GM23338 (cell line): ENCODE results near the gene MCUB. TPM values are rescaled to one million over a fixed set of nuclear protein-coding genes. Genes with fewer than 3 reads are reported as not detected.

Experiments
- ATAC-seq: fragments of 200-7000 bp; cut with Tn5 transposase; 3 replicates; pipeline ENCODE4 v1.9.1; 2020
- DNase-seq: peaks from one replicate; pipeline ENCODE4 v3.0.0-alpha.2; 2015; ENCODE audit warnings: low spot score
- H2AFZ ChIP-seq: fragments of 200-600 bp; sonication (generic); 2 replicates; pipeline ENCODE4 v1.8.0; 2016; ENCODE audit warnings: antibody characterized with exemption, mild to moderate bottlenecking, moderate library complexity
- H3F3A ChIP-seq: fragments of 200-600 bp; sonication (generic); replicated peaks from 2 replicates; pipeline ENCODE4 v1.8.0; 2017; ENCODE audit warnings: antibody characterized with exemption, mixed run types, low read depth
- H3K27ac ChIP-seq: fragments of 200-600 bp; sonication (generic); 2 replicates; pipeline ENCODE4 v1.6.1; 2016; ENCODE audit warnings: low read depth
- H3K27me3 ChIP-seq: fragments of 200-600 bp; sonication (generic); 2 replicates; pipeline ENCODE4 v1.8.0; 2016; ENCODE audit warnings: mild to moderate bottlenecking, mixed run types, moderate library complexity; ENCODE audit not compliant: insufficient read depth
- H3K36me3 ChIP-seq: fragments of 200-600 bp; sonication (generic); 2 replicates; pipeline ENCODE4 v1.8.0; 2016; ENCODE audit warnings: mild to moderate bottlenecking; ENCODE audit not compliant: insufficient read depth
- H3K4me1 ChIP-seq: fragments of 200-600 bp; sonication (generic); 2 replicates; pipeline ENCODE4 v1.8.0; 2016; ENCODE audit warnings: mild to moderate bottlenecking, moderate library complexity; ENCODE audit not compliant: insufficient read depth
- H3K4me2 ChIP-seq: fragments of 200-600 bp; sonication (generic); 2 replicates; pipeline ENCODE4 v1.7.1; 2017; ENCODE audit warnings: mixed run types
- H3K4me3 ChIP-seq: fragments of 200-600 bp; sonication (generic); 2 replicates; pipeline ENCODE4 v1.6.1; 2016; ENCODE audit warnings: mixed run types
- H3K79me2 ChIP-seq: fragments of 200-600 bp; sonication (generic); replicated peaks from 2 replicates; pipeline ENCODE4 v1.8.0; 2017; ENCODE audit warnings: mild to moderate bottlenecking; ENCODE audit not compliant: insufficient read depth
- H3K9me2 ChIP-seq: fragments of 200-600 bp; sonication (generic); 2 replicates; pipeline ENCODE4 v1.8.0; 2017; ENCODE audit not compliant: insufficient read depth
- H4K20me1 ChIP-seq: fragments of 200-600 bp; sonication (generic); replicated peaks from 2 replicates; pipeline ENCODE4 v1.8.0; 2017; ENCODE audit warnings: mild to moderate bottlenecking; ENCODE audit not compliant: insufficient read depth
- H3K27ac Mint-ChIP-seq: 2 replicates; pipeline ENCODE4 v1.8.0; 2020; ENCODE audit warnings: inconsistent platforms, mild to moderate bottlenecking, moderate library complexity, mixed read lengths
- H3K27me3 Mint-ChIP-seq: 3 replicates; pipeline ENCODE4 v1.8.0; 2022; ENCODE audit warnings: low read depth, mild to moderate bottlenecking, moderate library complexity, mixed read lengths, inconsistent platforms; ENCODE audit not compliant: insufficient read depth, poor library complexity
- H3K36me3 Mint-ChIP-seq: 3 replicates; pipeline ENCODE4 v1.8.0; 2021; ENCODE audit warnings: low read depth, mild to moderate bottlenecking, inconsistent platforms, moderate library complexity, mixed read lengths
- H3K4me1 Mint-ChIP-seq: 3 replicates; pipeline ENCODE4 v1.8.0; 2020; ENCODE audit warnings: mild to moderate bottlenecking, inconsistent platforms, mixed read lengths
- H3K4me3 Mint-ChIP-seq: 3 replicates; pipeline ENCODE4 v1.8.0; 2021; ENCODE audit warnings: moderate library complexity, mild to moderate bottlenecking, inconsistent platforms, mixed read lengths
- H3K9me3 Mint-ChIP-seq: 3 replicates; pipeline ENCODE4 v1.8.0; 2020; ENCODE audit warnings: moderate library complexity, mild to moderate bottlenecking, inconsistent platforms, mixed read lengths
- CREB1 ChIP-seq: fragments of 250-450 bp; sonication (Bioruptor Pico); IDR thresholded peaks from 2 replicates; pipeline ENCODE4 v1.5.0; 2020; ENCODE audit warnings: low read depth, mild to moderate bottlenecking, moderate library complexity
- CTCF ChIP-seq, 2 experiments: fragments of 200-600 bp in 1 of 2; sonication (generic) in 1 of 2; conservative IDR thresholded peaks; 2 replicates each; pipeline versions ENCODE4 v1.5.1 to v1.6.1; 2016 to 2017; ENCODE audit warnings: antibody characterized with exemption in 2 of 2, low read depth in 2 of 2, mild to moderate bottlenecking in 2 of 2, moderate library complexity in 1 of 2
- EZH2 ChIP-seq: fragments of 200-600 bp; sonication (generic); IDR thresholded peaks from one replicate; pipeline ENCODE4 v1.8.0; 2017; ENCODE audit warnings: antibody characterized with exemption, mild to moderate bottlenecking, low read depth; ENCODE audit not compliant: unreplicated experiment
- EZH2phosphoT487 ChIP-seq: fragments of 200-600 bp; sonication (generic); IDR thresholded peaks from one replicate; pipeline ENCODE4 v1.8.1; 2018; ENCODE audit warnings: antibody characterized with exemption; ENCODE audit not compliant: unreplicated experiment
- JUNB ChIP-seq: IDR thresholded peaks from one replicate; pipeline ENCODE4 v1.6.1; 2016; ENCODE audit warnings: antibody characterized with exemption; ENCODE audit not compliant: unreplicated experiment
- POLR2AphosphoS5 ChIP-seq: IDR thresholded peaks from 2 replicates; pipeline ENCODE4 v1.6.1; 2016; ENCODE audit warnings: antibody characterized with exemption, low read depth
- STAT1 ChIP-seq: IDR thresholded peaks from one replicate; pipeline ENCODE4 v1.6.1; 2016; ENCODE audit warnings: antibody characterized with exemption; ENCODE audit not compliant: unreplicated experiment
- ZNF114 ChIP-seq: fragments of 250-450 bp; sonication (Bioruptor Pico); IDR thresholded peaks from 2 replicates; pipeline ENCODE4 v1.5.0; 2020; ENCODE audit warnings: mild to moderate bottlenecking, moderate library complexity
- ZNF331 ChIP-seq: fragments of 250-450 bp; sonication (Bioruptor Pico); IDR thresholded peaks from 2 replicates; pipeline ENCODE4 v1.5.0; 2020; ENCODE audit warnings: low read depth, mild to moderate bottlenecking, moderate library complexity
- ZNF462 ChIP-seq: fragments of 250-450 bp; sonication (Bioruptor Pico); IDR thresholded peaks from 2 replicates; pipeline ENCODE4 v1.5.0; 2020; ENCODE audit warnings: mild to moderate bottlenecking, moderate library complexity
- polyA plus RNA-seq: library from polyadenylated mRNA; unstranded; fragments of >200 nt; fragmentation: Nextera tagmentation; extraction: Ambion mirVana; gene quantifications from 2 replicates; pipeline ENCODE4 v1.2.1, GENCODE V29; 2016
- total RNA-seq: library from RNA; depleted of rRNA; stranded (reverse); fragments of >200 nt; shearing (Covaris generic); gene quantifications from 2 replicates; pipeline ENCODE4 v1.2.3, GENCODE V29; 2014
- TF ChIP-seq, protein P1 (sequence below): IDR thresholded peaks from one replicate; pipeline ENCODE4 v1.6.1; 2018; ENCODE audit warnings: antibody characterized with exemption; ENCODE audit not compliant: unreplicated experiment

The MCUB gene
- total and polyA plus RNA-seq, 2 experiments from 2014 or later, result 21.7 to 97.9 TPM

DNA sequence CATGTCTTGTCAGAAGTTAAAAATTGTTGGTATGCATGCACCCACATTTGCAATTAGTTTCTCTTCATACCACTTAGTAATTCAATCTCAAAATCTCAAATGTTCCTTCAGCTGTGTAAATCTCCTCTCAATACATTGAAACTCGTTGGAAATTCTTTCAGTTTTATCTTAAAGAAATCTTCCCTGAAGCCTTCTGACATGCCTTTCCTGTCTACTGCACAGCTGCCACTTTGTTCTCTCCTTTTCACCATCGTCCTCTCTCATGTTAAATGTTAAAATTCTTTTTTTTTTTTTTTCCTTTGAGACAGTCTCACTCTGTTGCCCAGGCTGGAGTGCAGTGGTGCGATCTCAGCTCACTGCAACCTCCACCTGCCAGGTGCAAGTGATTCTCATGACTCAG, 30.9 kb downstream of the MCUB start (continued):
- no peak for TF ChIP-seq ZNF462 (CRISPR knock-in tag)
- TF ChIP-seq ZNF114 (CRISPR knock-in tag), result no peak
- no peak for TF ChIP-seq JUNB
- TF ChIP-seq CTCF (conservative IDR thresholded peaks at IDR 0.05; ENCODE audit: low read depth in 2 of 2), result no peak
- no peak for TF ChIP-seq POLR2AphosphoS5
- TF ChIP-seq STAT1, result no peak
- TF ChIP-seq ZNF331, result no peak

- H3K9me2 ChIP-seq, result no peaks in the 10 kb centered on the region
- Mint-ChIP-seq H3K36me3 (peaks cover under 1% of the 10 kb centered on the region; the same call in 2 of the 3 replicates), H3K27me3 (peaks cover 4% of the 10 kb centered on the region), H3K4me3 (no peak overlapping the region), H3K27ac (no peak overlapping the region), H3K9me3 (peaks cover 1% of the 10 kb centered on the region), H3K4me1 (peaks cover 8% of the 10 kb centered on the region)
- H3K4me3 ChIP-seq, result no peak overlapping the region
- H2AFZ ChIP-seq, result no peak overlapping the region
- 0 out of 2 replicates have a peak, but pooled peaks cover 4% of the 10 kb centered on the region for H3K79me2 ChIP-seq
- no peak overlapping the region for H3K27ac ChIP-seq
- no peaks in the 10 kb centered on the region; the same call in 1 of the 2 replicates for H4K20me1 ChIP-seq
- no peak for DNase-seq
- H3K4me1 ChIP-seq, result peaks cover 10% of the 10 kb centered on the region
- no peaks in the 10 kb centered on the region for H3F3A ChIP-seq
- no peak overlapping the region for H3K4me2 ChIP-seq
- no peaks in the 10 kb centered on the region for H3K36me3 ChIP-seq
- no peaks in the 10 kb centered on the region for H3K27me3 ChIP-seq
- no peak for ATAC-seq
- no peak for TF ChIP-seq EZH2phosphoT487
- TF ChIP-seq STAT1, result no peak
- no peak for TF ChIP-seq EZH2
- no peak for TF ChIP-seq ZNF331
- TF ChIP-seq CREB1 (CRISPR knock-in tag), result no peak
- TF ChIP-seq, protein P1, sequence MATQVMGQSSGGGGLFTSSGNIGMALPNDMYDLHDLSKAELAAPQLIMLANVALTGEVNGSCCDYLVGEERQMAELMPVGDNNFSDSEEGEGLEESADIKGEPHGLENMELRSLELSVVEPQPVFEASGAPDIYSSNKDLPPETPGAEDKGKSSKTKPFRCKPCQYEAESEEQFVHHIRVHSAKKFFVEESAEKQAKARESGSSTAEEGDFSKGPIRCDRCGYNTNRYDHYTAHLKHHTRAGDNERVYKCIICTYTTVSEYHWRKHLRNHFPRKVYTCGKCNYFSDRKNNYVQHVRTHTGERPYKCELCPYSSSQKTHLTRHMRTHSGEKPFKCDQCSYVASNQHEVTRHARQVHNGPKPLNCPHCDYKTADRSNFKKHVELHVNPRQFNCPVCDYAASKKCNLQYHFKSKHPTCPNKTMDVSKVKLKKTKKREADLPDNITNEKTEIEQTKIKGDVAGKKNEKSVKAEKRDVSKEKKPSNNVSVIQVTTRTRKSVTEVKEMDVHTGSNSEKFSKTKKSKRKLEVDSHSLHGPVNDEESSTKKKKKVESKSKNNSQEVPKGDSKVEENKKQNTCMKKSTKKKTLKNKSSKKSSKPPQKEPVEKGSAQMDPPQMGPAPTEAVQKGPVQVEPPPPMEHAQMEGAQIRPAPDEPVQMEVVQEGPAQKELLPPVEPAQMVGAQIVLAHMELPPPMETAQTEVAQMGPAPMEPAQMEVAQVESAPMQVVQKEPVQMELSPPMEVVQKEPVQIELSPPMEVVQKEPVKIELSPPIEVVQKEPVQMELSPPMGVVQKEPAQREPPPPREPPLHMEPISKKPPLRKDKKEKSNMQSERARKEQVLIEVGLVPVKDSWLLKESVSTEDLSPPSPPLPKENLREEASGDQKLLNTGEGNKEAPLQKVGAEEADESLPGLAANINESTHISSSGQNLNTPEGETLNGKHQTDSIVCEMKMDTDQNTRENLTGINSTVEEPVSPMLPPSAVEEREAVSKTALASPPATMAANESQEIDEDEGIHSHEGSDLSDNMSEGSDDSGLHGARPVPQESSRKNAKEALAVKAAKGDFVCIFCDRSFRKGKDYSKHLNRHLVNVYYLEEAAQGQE, result no peak
- no peak for TF ChIP-seq POLR2AphosphoS5
Measured at GRCh38 chr4:109592367-109592766, 32.3 kb downstream of the MCUB start.
